Esophagus squamous epithelium (tissue), 4 donors: ENCODE measurements around the gene JAZF1.

Experiments
- CTCF ChIP-seq, 6 experiments: fragments of 450-650 bp in 4 of 6; fragments of 200-600 bp in 2 of 6; sonication (generic) in 2 of 6; IDR thresholded peaks; one replicate each; pipeline ENCODE4 v1.5.1; 2016 to 2019; ENCODE audit warnings: antibody characterized with exemption in 6 of 6, mild to moderate bottlenecking in 4 of 6, moderate library complexity in 4 of 6
- POLR2A ChIP-seq, 4 donors: fragments of 450-650 bp; IDR thresholded peaks; one replicate each; pipeline ENCODE4 v1.6.1; 2017; ENCODE audit warnings: antibody characterized with exemption in 4 of 4, mild to moderate bottlenecking in 4 of 4, moderate library complexity in 3 of 4

GRCh38 chr7:27916372-27916771 is 264.2 kb downstream of the JAZF1 start:
- TF ChIP-seq POLR2A (IDR thresholded peaks at IDR 0.05) (no peak), CTCF (IDR thresholded peaks at IDR 0.05) (no peak)
